Large intestine (tissue), 3 donors: ENCODE data around the gene ATXN7L2. TPM values are rescaled to one million over a fixed set of nuclear protein-coding genes. Genes with fewer than 3 reads are reported as not detected.

Source experiments
- DNase-seq, 2 donors: peaks; one replicate each; pipeline versions ENCODE4 v3.0.0 to v3.0.0-alpha.2; 2013
- H3K27ac ChIP-seq: one replicate; pipeline ENCODE4 v1.5.1; 2013; ENCODE audit warnings: low read length
- H3K27me3 ChIP-seq: 2 replicates; pipeline ENCODE4 v1.6.1; 2013; ENCODE audit warnings: low read length; ENCODE audit not compliant: control insufficient read depth, insufficient read depth
- H3K36me3 ChIP-seq: 2 replicates; pipeline ENCODE4 v1.6.1; 2013; ENCODE audit warnings: low read length; ENCODE audit not compliant: control insufficient read depth, insufficient read depth
- H3K4me1 ChIP-seq: one replicate; pipeline ENCODE4 v1.6.1; 2013; ENCODE audit warnings: low read length; ENCODE audit not compliant: control insufficient read depth, insufficient read depth
- H3K4me3 ChIP-seq: one replicate; pipeline ENCODE4 v1.5.1; 2013; ENCODE audit warnings: low read length
- H3K9me3 ChIP-seq: one replicate; pipeline ENCODE4 v1.6.1; 2013; ENCODE audit warnings: mild to moderate bottlenecking, low read depth, low read length, moderate library complexity; ENCODE audit not compliant: control insufficient read depth
- WGBS: methylation state at CpG from one replicate; pipeline ENCODE4 v1.1.5; 2013; ENCODE audit warnings: low lambda C conversion rate; ENCODE audit not compliant: insufficient coverage; 5-methylcytosine and 5-hydroxymethylcytosine counted together
- polyA plus RNA-seq: library from polyadenylated mRNA; unstranded; fragments of 120-200 nt; gene quantifications from one replicate; pipeline ENCODE4 v1.2.1, GENCODE V29; 2013

The ATXN7L2 gene
- polyA plus RNA-seq, 1 donor: 6.1 TPM

DNA sequence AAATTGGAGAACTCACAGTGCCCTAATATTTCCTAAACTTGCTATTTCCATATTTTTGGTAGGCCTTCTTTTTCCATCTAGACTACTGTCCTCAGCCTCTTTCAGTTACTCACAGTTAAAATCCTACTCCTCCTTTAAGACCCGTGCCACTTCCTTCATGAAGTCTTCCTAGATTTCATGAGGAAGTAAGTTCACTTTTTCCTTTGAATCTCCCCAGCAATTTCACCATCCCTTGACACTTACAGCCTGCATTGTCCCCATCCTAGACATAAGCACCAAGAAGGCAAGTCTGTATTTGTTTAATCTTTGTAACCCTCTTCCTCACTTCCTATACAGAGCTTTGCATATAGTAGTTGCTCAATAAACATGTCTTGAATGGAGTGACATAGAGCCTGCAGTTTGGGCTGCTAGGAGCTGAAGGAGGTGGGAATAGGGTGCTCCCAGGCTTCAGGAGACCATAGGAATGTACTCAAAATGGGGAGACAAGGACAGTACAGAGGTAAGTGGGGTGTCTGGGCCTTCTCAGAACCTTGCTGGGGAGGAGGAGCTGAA, 50.7 kb downstream of the ATXN7L2 start:
- H3K9me3 ChIP-seq: no peaks in the 10 kb centered on the region
- no peaks in the 10 kb centered on the region for H3K27me3 ChIP-seq
- no peak for DNase-seq
- WGBS: 100% methylated on average over 1 of the region's 1 CpG
- no peak overlapping the region for H3K4me3 ChIP-seq
- no peaks in the 10 kb centered on the region for H3K36me3 ChIP-seq
- H3K27ac ChIP-seq: no peak overlapping the region
- H3K4me1 ChIP-seq: peaks cover 7% of the 10 kb centered on the region

GRCh38 chr1:109535481-109535880, 51.8 kb downstream of the ATXN7L2 start:
- H3K4me3 ChIP-seq: no peak overlapping the region
- H3K36me3 ChIP-seq: no peaks in the 10 kb centered on the region
- no CpG with 5 or more reads among the region's 4 CpGs for WGBS
- H3K27me3 ChIP-seq: no peaks in the 10 kb centered on the region
- no peak overlapping the region for H3K27ac ChIP-seq
- DNase-seq: no peak
- no peaks in the 10 kb centered on the region for H3K9me3 ChIP-seq
- H3K4me1 ChIP-seq: peaks cover 7% of the 10 kb centered on the region

- Histone ChIP-seq H3K4me3 (no peak overlapping the region), H3K4me1 (peaks cover 7% of the 10 kb centered on the region), H3K27me3 (no peaks in the 10 kb centered on the region), H3K27ac (no peak overlapping the region), H3K36me3 (no peaks in the 10 kb centered on the region), H3K9me3 (no peaks in the 10 kb centered on the region)
- WGBS: no CpG with 5 or more reads among the region's 5 CpGs
- DNase-seq: no peak
Observed at GRCh38 chr1:109535971-109536491, 52.3 kb downstream of the ATXN7L2 start.

DNA sequence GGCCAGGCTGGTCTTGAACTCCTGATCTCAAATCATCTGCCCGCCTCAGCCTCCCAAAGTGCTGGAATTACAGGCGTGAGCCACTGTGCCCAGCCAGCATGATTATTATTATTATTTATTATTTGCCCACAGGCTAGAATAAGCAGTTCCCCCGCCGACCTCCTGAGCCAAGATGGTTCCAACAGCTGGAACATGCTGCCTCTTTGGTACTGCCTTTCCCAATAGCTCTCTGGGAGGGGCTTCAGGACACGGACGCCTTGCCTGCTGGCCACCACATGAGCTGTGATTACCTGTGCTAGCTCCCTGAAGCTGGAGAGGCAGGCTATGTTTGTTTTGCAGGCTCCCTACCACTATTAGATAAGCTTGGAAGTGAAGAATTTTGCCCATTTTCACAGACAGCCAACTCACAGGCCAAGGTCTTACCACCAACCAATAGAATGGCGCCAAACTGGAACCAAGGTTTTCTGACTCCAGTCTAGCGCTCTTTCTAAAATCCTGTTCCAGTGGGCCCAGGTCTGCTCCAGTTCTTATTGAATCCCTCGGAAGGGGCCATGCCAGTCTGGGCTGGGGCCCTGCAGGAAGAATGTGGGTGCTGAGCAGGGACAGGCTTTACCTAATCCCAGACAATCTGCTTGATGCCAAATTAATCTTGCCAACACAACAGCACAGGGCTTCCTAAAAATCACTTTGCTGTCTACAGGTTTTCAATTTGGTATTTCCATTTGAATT, 53.9 kb downstream of the ATXN7L2 start:
- H3K36me3 ChIP-seq: no peaks in the 10 kb centered on the region
- H3K9me3 ChIP-seq: no peaks in the 10 kb centered on the region
- no CpG with 5 or more reads among the region's 9 CpGs for whole genome bisulfite sequencing
- H3K27ac ChIP-seq: no peak overlapping the region
- no peaks in the 10 kb centered on the region for H3K27me3 ChIP-seq
- no peak overlapping the region for H3K4me3 ChIP-seq
- peaks cover 2% of the 10 kb centered on the region for H3K4me1 ChIP-seq
- DNase-seq: no peak

- Histone ChIP-seq H3K4me1 (no peaks in the 10 kb centered on the region), H3K36me3 (no peaks in the 10 kb centered on the region), H3K4me3 (no peak overlapping the region), H3K9me3 (no peaks in the 10 kb centered on the region), H3K27me3 (no peaks in the 10 kb centered on the region), H3K27ac (no peak overlapping the region)
- no peak for DNase-seq
- 0% methylated on average over 1 of the region's 9 CpGs for WGBS
Observed at GRCh38 chr1:109538827-109539555, 55.3 kb downstream of the ATXN7L2 start.

GRCh38 chr1:109539676-109540075, 56.0 kb downstream of the ATXN7L2 start, which contains the start of gene GPR61:
GPR61 (plus strand) TSS chr1:109539872; CDS start chr1:109543023, 3,151 bp downstream.
- H3K9me3 ChIP-seq: no peaks in the 10 kb centered on the region
- no peak within 1 kb of the TSS for H3K4me3 ChIP-seq
- H3K36me3 ChIP-seq: no peaks in the 10 kb centered on the region
- no peak within 1 kb of the TSS for H3K27ac ChIP-seq
- DNase-seq: no peak
- no peaks in the 10 kb centered on the region for H3K4me1 ChIP-seq
- no CpG with 5 or more reads among the region's 7 CpGs for WGBS
- no peaks in the 10 kb centered on the region for H3K27me3 ChIP-seq

DNA sequence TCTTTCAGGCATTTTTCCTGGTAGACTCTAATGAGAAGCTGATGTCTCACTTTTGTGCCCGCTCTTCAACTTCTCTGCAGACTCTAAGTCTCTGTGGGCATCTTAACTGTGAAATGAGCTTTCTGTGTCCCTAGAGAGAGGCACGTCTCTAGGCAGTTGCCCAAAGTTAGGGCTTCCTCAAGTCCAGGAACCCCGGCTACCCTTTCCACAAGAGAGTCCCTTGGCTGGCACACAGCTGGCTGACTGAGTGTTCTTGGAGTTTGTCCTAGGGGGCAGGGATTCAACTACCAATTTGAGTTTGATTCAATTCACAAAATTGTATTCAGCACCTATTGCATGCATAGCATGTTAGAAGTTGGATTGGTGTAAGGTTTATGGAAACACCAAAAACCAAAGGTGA, 57.4 kb downstream of the ATXN7L2 start:
- Histone ChIP-seq H3K36me3 (no peaks in the 10 kb centered on the region), H3K4me1 (no peaks in the 10 kb centered on the region), H3K27ac (no peak overlapping the region), H3K4me3 (no peak overlapping the region), H3K9me3 (no peaks in the 10 kb centered on the region), H3K27me3 (no peaks in the 10 kb centered on the region)
- WGBS: no CpG with 5 or more reads among the region's 3 CpGs
- DNase-seq: no peak

Other genes with a start within 250 kb of the ATXN7L2 start
- gene CELSR2, start 234.4 kb upstream of the ATXN7L2 start, polyA plus RNA-seq: 11.3 TPM
- gene PSRC1, start 200.8 kb upstream of the ATXN7L2 start, polyA plus RNA-seq: 12.9 TPM
- 13.8 TPM for gene MYBPHL, start 176.9 kb upstream of the ATXN7L2 start, polyA plus RNA-seq
- 41.7 TPM for gene SORT1, start 86.0 kb upstream of the ATXN7L2 start, polyA plus RNA-seq
- 94.1 TPM for gene PSMA5, start 57.5 kb upstream of the ATXN7L2 start, polyA plus RNA-seq
- gene SYPL2, start 17.4 kb upstream of the ATXN7L2 start, polyA plus RNA-seq: 0.60 TPM
- gene CYB561D1, start 10.2 kb downstream of the ATXN7L2 start, polyA plus RNA-seq: 7.2 TPM
- gene AMIGO1, start 25.8 kb downstream of the ATXN7L2 start, polyA plus RNA-seq: 2.0 TPM
- gene GPR61, start 56.0 kb downstream of the ATXN7L2 start, polyA plus RNA-seq: 0.93 TPM
- gene GNAI3, start 64.7 kb downstream of the ATXN7L2 start, polyA plus RNA-seq: 7.5 TPM
- gene GNAT2, start 135.7 kb downstream of the ATXN7L2 start, polyA plus RNA-seq: not detected
- 61.2 TPM for gene AMPD2, start 135.9 kb downstream of the ATXN7L2 start, polyA plus RNA-seq
- gene GSTM4, start 172.2 kb downstream of the ATXN7L2 start, polyA plus RNA-seq: 68.4 TPM
- gene GSTM2, start 184.2 kb downstream of the ATXN7L2 start, polyA plus RNA-seq: 197 TPM
- gene GSTM1, start 203.9 kb downstream of the ATXN7L2 start, polyA plus RNA-seq: 1.1 TPM
- gene GSTM5, start 228.3 kb downstream of the ATXN7L2 start, polyA plus RNA-seq: 7.2 TPM